ENCODE data around the gene TTLL4. TPM values are rescaled to one million over a fixed set of nuclear protein-coding genes. Genes with fewer than 3 reads are reported as not detected.

Gene TTLL4
- total RNA-seq, 1 donor from 2014 or later, result 33.7 TPM

GRCh38 chr2:218717262-218717661 lies 6.6 kb downstream of the TTLL4 start:
- no peak for DNase-seq (ENCODE audit: low spot score)

- no peak for DNase-seq (ENCODE audit: low spot score)
These were observed 7.4 kb downstream of the TTLL4 start for GRCh38 chr2:218718058-218718457.

GRCh38 chr2:218719457-218719856 lies 8.8 kb downstream of the TTLL4 start:
- no peak for DNase-seq (ENCODE audit: low spot score)

- DNase-seq (ENCODE audit: low spot score), result no peak
These were observed 9.7 kb downstream of the TTLL4 start for GRCh38 chr2:218720048-218721041.

- no peak for DNase-seq (ENCODE audit: low spot score)
These were observed 10.9 kb downstream of the TTLL4 start for GRCh38 chr2:218721488-218721887.

GRCh38 chr2:218721934-218722333 lies 11.3 kb downstream of the TTLL4 start:
- no peak for DNase-seq (ENCODE audit: low spot score)

- DNase-seq (ENCODE audit: low spot score), result no peak
These were observed 11.8 kb downstream of the TTLL4 start for GRCh38 chr2:218722419-218722818.

GRCh38 chr2:218722876-218723785 lies 12.5 kb downstream of the TTLL4 start:
- no peak for DNase-seq (ENCODE audit: low spot score)

GRCh38 chr2:218726004-218726574 lies 15.5 kb downstream of the TTLL4 start:
- no peak for DNase-seq (ENCODE audit: low spot score)

GRCh38 chr2:218727502-218728165 lies 17.0 kb downstream of the TTLL4 start:
- DNase-seq (ENCODE audit: low spot score), result no peak

GRCh38 chr2:218729640-218730039 lies 19.0 kb downstream of the TTLL4 start:
- no peak for DNase-seq (ENCODE audit: low spot score)

GRCh38 chr2:218732052-218732760 lies 21.6 kb downstream of the TTLL4 start:
- no peak for DNase-seq (ENCODE audit: low spot score)

GRCh38 chr2:218732761-218733158 lies 22.1 kb downstream of the TTLL4 start:
- no peak for DNase-seq (ENCODE audit: low spot score)

GRCh38 chr2:218733171-218734021 lies 22.8 kb downstream of the TTLL4 start:
- peak; percentile 30 for DNase-seq (ENCODE audit: low spot score)

- no peak for DNase-seq (ENCODE audit: low spot score)
These were observed 23.7 kb downstream of the TTLL4 start for GRCh38 chr2:218734190-218734975.

- no peak for DNase-seq (ENCODE audit: low spot score)
These were observed 25.9 kb downstream of the TTLL4 start for GRCh38 chr2:218736531-218736930.

- no peak for DNase-seq (ENCODE audit: low spot score)
These were observed 32.4 kb downstream of the TTLL4 start for GRCh38 chr2:218743068-218743467.

GRCh38 chr2:218744615-218745014 lies 34.0 kb downstream of the TTLL4 start:
- DNase-seq (ENCODE audit: low spot score), result no peak

- no peak for DNase-seq (ENCODE audit: low spot score)
These were observed 34.5 kb downstream of the TTLL4 start for GRCh38 chr2:218745160-218745558.
